Gastrocnemius medialis (tissue), 4 donors: ENCODE results near the gene FKBP1B.

Source experiments
- POLR2A ChIP-seq, 2 donors: fragments of 450-650 bp; IDR thresholded peaks; one replicate each; pipeline ENCODE4 v1.6.1; 2017; ENCODE audit warnings: antibody characterized with exemption in 2 of 2, mild to moderate bottlenecking in 2 of 2, moderate library complexity in 2 of 2
- TF ChIP-seq, protein P1 (sequence below), 5 experiments: fragments of 450-650 bp in 3 of 5; fragments of 200-600 bp in 2 of 5; sonication (generic) in 2 of 5; IDR thresholded peaks in 4 of 5; conservative IDR thresholded peaks in 1 of 5; 1 replicate in 4 of 5; 2 replicates in 1 of 5; pipeline ENCODE4 v1.5.1; 2016 to 2019; ENCODE audit warnings: antibody characterized with exemption in 5 of 5, mild to moderate bottlenecking in 3 of 5, moderate library complexity in 3 of 5

DNA sequence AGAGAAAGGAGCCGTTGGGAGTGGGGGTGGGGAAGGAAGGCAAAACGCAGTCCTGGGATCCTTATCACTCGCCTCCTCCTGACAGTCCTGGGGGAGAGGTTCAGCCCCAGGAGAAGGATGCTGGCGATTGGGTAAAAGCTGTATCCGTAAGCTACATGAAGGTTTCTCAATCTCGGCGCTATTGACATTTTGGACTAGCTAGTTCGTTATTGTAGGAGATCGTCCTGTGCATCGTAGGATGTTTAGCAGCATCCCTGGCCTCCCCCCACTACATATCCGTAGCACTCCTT is 35.6 kb downstream of the FKBP1B start:
- TF ChIP-seq, protein P1, sequence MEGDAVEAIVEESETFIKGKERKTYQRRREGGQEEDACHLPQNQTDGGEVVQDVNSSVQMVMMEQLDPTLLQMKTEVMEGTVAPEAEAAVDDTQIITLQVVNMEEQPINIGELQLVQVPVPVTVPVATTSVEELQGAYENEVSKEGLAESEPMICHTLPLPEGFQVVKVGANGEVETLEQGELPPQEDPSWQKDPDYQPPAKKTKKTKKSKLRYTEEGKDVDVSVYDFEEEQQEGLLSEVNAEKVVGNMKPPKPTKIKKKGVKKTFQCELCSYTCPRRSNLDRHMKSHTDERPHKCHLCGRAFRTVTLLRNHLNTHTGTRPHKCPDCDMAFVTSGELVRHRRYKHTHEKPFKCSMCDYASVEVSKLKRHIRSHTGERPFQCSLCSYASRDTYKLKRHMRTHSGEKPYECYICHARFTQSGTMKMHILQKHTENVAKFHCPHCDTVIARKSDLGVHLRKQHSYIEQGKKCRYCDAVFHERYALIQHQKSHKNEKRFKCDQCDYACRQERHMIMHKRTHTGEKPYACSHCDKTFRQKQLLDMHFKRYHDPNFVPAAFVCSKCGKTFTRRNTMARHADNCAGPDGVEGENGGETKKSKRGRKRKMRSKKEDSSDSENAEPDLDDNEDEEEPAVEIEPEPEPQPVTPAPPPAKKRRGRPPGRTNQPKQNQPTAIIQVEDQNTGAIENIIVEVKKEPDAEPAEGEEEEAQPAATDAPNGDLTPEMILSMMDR (IDR thresholded peaks at IDR 0.05 in 4 of 5, conservative IDR thresholded peaks at IDR 0.05 in 1 of 5) = no peak
- TF ChIP-seq POLR2A (IDR thresholded peaks at IDR 0.05) = no peak
